C1 segment of cervical spinal cord (tissue), 14 donors: ENCODE results near the gene EME2.
A peak's percentile ranks its signal among the peaks of the same experiment; 100 is the strongest.

Source experiments
- DNase-seq, 14 donors: peaks; one replicate each; lab custom pipeline; 2025; lab: John Stamatoyannopoulos, UW

Gene EME2

DNA sequence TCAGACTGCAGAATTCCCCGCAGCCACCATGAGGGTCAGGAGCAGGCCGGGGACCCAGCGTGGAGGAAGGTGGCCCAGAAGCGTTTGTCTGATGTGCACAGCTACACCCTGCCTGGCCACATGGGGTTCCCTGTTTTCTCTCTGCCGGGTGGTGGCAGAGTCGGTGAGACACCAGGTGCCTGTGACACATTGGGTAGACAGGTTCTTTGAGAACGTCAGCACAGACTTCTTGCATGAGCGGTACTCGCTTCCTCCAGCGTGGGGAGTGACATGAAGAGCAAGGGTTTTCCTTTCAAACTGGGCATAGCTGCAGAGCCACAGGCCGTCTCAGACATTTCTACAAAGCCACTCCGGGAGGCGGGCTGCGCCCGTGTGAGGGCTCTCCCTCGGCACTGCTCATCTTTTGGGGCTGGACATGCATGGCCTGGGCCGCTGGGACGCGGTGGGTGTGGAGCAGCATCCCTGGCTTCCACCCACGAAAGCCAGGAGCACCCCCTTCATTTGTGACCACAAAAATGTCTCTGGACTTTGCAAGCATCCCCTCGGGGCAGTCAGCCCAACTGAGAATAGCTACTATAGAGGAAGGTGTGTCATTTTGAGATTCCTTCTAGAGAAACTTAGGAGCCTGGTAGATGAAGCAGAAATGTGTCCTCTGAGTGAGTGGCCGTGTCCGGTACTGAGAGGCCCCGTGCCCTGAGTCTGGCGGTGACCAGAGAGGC, 27.3 kb upstream of the EME2 start:
- peak in 1 of 14 donors; percentile 29 for DNase-seq

GRCh38 chr16:1745900-1746692, 26.5 kb upstream of the EME2 start:
- no peak for DNase-seq

DNA sequence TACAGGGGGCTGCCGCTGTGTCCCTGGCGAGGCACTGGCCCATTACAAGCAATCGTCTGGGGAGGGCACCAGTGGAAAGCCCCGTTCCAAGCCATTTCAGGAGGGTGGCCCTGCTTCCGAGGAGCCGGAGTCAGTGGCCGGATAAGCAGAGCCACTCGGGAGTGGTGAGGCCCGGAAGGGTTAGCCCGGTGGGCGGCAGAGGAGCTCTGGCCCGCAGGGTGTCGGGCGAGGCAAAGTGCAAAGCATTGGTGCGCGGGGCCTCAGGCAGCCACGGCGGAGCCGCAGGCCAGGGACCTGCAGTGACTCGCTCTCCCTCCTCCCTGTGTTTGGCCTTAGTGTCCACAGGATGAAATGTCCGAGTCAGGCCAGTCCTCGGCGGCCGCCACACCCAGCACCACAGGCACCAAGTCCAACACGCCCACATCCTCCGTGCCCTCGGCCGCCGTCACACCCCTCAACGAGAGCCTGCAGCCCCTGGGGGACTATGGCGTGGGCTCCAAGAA, 25.9 kb upstream of the EME2 start:
- peak in 1 of 14 donors; percentile 20 for DNase-seq

GRCh38 chr16:1747934-1748333, 24.7 kb upstream of the EME2 start:
- DNase-seq = no peak

DNA sequence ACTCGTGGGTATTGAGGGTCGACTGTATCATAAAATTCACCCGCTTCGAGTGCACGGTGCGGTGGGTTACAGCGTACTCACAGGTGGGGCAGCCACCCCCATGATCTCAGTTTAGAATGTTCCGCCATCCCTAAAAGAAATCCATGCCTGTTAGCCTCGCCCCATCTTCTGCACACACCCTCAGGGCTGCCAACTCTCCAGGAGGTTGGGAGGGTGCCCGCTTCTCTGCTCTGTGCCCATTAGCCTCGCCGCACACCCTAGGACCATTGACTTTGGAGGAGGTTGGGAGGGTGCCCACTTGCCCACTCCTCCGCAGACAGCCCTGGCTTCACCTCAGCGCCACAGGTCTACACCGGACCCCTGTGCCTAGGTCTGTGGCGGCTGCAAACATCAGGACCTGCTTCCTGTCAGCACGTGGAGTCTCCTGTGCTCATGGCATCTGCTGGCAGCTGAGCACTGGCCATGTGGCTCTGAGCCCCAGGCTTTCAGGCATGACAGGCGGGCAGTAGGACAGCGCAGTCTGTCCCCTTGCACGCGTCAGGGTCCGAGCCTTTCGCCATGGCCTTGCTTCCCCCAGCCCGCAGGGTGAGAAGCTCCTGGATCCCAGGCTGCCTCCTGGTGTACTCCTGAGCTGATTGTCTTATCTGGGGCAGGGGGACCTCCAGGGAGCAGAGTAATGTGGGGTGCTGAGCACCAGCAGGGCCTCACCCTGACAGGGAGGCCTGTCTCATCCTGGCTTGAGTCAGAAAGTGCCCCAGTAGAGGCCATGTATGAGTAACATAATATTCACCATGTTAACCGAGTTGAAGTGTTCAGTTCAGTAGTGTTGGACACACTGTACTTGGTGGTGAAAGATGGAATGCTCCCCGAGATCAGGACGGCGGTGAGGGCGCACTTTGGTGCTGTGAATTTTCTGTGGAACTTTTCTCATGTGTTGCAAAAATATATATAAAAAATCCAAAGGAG, 23.2 kb upstream of the EME2 start:
- peak in 1 of 14 donors; percentile 83 for DNase-seq

- DNase-seq = no peak
Observed at GRCh38 chr16:1751946-1752345, 20.7 kb upstream of the EME2 start.

GRCh38 chr16:1752853-1753252, 19.8 kb upstream of the EME2 start:
- DNase-seq = peak in 1 of 14 donors; percentile 89

GRCh38 chr16:1754204-1754603, 18.4 kb upstream of the EME2 start:
- no peak for DNase-seq

- DNase-seq = no peak
Observed at GRCh38 chr16:1757714-1758461, 14.7 kb upstream of the EME2 start.

- no peak for DNase-seq
Observed at GRCh38 chr16:1758923-1759322, 13.7 kb upstream of the EME2 start.

GRCh38 chr16:1759511-1759910, 13.1 kb upstream of the EME2 start:
- DNase-seq = peak in 1 of 14 donors; percentile 21

DNA sequence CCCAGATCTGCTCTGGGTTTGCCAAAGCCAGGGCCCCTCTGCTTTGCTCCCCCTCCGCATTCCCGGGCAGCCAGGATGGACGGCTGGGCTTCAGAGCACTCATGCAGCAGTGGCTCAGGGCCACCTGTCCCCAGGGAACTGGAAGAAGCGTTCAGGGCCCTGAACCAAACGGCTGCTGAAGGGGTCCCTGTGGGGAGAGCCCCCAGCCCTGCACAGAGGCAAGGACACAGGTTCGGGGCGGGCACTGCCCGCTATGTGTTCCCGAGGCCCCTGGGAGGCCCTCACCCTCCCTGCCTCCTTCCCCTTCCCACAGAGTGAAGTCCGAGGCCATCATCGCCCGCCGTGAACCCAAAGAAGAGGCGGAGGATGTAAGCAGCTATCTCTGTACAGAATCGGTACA, 11.7 kb upstream of the EME2 start:
- DNase-seq = no peak

DNA sequence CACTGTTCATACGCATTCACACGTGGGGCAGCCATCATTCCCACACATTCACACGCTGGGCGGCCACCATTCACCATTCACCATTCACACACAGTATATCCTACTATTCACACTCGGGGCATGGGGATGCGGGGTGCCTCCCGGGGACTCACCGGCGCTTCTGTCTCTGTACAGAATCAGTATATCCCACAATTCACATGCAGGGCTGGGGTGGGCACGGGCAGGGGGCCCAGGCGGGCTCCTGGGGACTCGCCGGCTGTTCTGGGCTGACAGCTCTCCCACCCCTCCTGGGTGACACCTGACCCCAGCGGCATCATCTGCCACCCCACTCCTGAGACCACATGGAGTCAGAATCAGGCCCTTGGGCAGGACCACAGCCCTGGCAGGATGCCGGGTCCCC, 10.9 kb upstream of the EME2 start:
- DNase-seq = no peak

- no peak for DNase-seq
Observed at GRCh38 chr16:1762196-1762878, 10.3 kb upstream of the EME2 start.

DNA sequence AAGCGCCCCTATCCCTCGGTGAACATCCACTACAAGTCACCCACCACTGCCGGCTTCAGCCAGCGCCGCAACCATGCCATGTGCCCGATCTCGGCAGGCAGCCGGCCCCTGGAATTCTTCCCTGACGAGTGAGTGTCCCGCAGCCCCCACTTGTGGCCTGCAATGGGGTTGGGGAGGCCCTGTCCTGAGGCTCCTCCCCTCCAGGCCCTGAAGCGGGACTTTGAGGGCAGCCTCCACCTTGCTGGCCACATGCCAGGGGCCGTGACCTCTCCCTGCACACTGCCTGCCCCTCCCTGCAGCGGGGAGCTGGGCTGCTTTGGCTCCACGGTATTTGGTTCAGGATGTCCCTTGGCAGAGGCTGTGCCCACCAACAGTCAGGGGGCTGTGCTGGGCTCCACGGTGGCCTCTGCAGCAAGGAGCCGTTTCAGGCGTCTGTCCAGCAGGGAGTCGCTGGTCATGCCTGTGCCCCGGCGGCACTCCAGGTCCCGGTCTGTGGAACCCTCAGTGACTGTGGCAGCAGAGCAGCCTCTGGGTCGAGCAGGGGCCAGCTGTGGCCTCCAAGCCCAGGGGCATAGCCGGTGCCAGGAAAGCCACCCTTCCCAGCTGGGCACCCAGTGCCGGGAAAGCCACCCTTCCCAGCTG, 9.6 kb upstream of the EME2 start:
- DNase-seq = peak in 1 of 14 donors; percentile 39

DNA sequence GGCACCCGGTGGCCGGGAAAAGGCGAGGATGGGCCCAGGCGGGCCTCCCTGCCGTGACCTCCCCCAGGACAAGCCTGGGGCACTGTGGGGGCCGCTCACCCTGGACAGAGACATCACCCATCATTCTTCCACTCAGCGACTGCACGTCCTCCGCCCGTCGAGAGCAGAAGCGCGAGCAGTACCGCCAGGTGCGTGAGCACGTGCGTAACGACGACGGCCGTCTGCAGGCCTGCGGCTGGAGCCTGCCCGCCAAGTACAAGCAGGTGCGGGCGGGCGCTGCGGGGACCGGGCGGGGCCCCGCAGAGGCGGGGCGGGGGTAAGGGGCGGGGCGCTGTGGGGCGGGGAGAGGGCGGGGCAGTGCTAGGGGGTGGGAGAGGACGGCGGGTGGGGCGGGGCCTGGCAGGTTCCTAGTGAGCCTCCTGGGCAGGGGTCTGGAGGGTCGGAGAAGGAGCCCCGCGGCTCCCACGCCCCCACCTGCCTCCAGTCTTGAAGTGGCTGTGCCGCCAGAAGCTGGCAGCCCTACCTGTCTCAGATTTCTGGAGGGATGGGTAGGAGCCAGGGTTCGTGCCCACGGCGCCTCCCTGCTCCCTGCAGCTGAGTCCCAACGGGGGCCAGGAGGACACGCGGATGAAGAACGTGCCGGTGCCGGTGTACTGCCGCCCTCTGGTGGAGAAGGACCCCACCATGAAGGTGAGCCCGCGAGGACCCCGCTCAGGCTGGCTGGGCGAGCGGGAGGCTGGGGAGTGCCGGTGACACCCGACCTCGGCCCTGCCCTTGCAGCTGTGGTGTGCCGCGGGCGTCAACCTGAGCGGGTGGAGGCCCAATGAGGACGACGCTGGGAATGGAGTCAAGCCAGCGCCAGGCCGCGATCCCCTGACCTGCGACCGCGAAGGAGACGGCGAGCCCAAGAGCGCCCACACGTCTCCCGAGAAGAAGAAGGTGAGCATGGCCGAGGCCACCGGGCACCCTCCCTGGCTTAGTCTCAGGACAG, 8.8 kb upstream of the EME2 start:
- DNase-seq = peak in 1 of 14 donors; percentile 48

GRCh38 chr16:1764971-1765370, 7.6 kb upstream of the EME2 start:
- DNase-seq = no peak

- no peak for DNase-seq
Observed at GRCh38 chr16:1765826-1766225, 6.8 kb upstream of the EME2 start.

DNA sequence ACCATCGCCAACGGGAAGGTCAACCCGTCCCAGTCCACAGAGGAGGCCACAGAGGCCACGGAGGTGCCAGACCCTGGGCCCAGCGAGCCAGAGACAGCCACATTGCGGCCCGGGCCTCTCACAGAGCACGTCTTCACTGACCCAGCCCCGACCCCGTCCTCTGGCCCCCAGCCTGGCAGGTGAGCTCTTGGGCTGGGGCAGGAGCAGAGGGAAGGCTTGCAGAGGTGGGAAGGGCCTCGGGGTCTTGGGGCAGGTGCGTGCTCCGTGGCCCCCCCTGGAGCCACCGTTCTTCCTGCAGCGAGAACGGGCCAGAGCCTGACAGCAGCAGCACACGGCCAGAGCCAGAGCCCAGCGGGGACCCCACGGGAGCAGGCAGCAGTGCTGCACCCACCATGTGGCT, 6.4 kb upstream of the EME2 start:
- no peak for DNase-seq
